ENCODE results near the gene PRR35.
A peak's percentile ranks its signal among the peaks of the same experiment; 100 is the strongest.

PRR35 gene

DNA sequence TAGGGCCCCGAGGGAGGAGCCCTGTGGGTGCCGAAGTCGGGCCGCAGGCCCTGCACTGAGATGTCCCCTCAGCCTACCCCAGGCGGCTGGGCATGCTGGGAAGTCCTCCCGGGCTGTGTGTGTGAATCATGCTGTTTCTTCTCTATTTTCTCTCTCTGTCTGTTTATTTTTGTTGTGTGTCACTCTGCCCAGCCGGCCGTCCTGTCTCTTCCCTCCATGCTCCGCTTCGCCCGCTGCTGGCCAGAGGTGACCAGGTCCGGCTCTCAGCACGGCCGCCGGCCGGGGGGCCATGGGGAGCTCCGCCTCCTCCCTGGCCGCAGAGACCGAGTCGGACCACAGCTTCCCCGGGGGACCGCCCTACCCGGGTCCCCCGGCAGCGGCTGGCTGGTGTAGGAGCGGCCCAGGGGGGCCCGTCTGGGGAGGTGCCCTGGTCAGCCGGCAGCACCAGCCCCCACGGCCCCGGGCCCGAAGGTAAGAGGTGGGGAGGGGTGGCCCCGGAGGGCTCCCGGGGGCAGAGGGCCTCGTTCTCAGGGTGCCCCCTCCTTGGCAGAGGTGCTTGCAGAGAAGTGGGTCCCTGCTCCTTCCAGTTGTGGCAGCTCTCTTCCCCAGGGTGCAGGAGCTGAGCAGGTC, 20.2 kb upstream of the PRR35 start:
- TF ChIP-seq POLR2AphosphoS5 (IDR thresholded peaks at IDR 0.05; ENCODE audit: low read depth, low read length) (no peak), FOXP2 (optimal IDR thresholded peaks at IDR 0.05; ENCODE audit: borderline replicate concordance, extremely low read depth, extremely low read length, insufficient read depth) (peak; percentile 58)

DNA sequence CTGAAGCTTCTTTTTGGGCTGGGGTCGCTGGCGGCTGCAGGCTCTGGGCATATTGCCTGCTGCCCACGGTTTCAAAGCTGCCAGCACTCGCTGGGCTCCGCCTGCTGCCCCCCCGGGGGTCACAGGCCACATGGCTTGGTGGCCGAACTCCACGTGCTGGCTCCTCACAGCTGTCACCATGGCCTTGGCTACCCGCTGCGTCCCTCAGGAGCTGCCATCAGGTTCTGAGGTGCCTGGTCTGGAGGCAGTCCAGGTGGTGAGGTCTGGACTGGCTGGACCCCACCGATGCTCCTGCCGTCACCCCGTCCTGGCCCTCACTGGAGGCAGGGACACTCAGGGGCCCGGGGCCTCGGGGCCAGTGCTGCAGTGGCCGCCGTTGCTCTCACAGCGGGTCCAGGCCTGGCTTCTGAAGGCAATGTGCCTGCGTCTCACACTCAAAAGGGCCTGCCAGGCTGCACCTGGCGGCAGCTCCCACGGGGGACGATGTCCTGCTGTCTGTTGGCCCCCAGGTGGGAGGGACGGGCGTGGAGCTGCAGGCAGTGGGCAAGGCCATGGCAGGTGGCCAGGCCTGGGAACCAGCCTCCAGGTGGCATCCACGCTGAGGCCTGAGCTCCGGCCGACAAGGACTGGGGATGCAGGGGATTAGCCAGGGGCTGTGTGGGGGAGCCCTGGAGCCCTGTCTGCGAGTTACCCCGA, 19.4 kb upstream of the PRR35 start:
- TF ChIP-seq FOXP2 (optimal IDR thresholded peaks at IDR 0.05; ENCODE audit: borderline replicate concordance, extremely low read depth, extremely low read length, insufficient read depth) (no peak), POLR2AphosphoS5 (IDR thresholded peaks at IDR 0.05; ENCODE audit: low read depth, low read length) (no peak), TAF1 (IDR thresholded peaks at IDR 0.05; ENCODE audit: borderline replicate concordance, insufficient read depth, low read length) (no peak), SIN3A (IDR thresholded peaks at IDR 0.05; ENCODE audit: borderline replicate concordance, insufficient read depth, low read length) (no peak)
- TF ChIP-seq, protein P1, sequence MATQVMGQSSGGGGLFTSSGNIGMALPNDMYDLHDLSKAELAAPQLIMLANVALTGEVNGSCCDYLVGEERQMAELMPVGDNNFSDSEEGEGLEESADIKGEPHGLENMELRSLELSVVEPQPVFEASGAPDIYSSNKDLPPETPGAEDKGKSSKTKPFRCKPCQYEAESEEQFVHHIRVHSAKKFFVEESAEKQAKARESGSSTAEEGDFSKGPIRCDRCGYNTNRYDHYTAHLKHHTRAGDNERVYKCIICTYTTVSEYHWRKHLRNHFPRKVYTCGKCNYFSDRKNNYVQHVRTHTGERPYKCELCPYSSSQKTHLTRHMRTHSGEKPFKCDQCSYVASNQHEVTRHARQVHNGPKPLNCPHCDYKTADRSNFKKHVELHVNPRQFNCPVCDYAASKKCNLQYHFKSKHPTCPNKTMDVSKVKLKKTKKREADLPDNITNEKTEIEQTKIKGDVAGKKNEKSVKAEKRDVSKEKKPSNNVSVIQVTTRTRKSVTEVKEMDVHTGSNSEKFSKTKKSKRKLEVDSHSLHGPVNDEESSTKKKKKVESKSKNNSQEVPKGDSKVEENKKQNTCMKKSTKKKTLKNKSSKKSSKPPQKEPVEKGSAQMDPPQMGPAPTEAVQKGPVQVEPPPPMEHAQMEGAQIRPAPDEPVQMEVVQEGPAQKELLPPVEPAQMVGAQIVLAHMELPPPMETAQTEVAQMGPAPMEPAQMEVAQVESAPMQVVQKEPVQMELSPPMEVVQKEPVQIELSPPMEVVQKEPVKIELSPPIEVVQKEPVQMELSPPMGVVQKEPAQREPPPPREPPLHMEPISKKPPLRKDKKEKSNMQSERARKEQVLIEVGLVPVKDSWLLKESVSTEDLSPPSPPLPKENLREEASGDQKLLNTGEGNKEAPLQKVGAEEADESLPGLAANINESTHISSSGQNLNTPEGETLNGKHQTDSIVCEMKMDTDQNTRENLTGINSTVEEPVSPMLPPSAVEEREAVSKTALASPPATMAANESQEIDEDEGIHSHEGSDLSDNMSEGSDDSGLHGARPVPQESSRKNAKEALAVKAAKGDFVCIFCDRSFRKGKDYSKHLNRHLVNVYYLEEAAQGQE (IDR thresholded peaks at IDR 0.05; ENCODE audit: insufficient read depth in 1 of 2, low read depth in 2 of 2, low read length in 2 of 2) = no peak

DNA sequence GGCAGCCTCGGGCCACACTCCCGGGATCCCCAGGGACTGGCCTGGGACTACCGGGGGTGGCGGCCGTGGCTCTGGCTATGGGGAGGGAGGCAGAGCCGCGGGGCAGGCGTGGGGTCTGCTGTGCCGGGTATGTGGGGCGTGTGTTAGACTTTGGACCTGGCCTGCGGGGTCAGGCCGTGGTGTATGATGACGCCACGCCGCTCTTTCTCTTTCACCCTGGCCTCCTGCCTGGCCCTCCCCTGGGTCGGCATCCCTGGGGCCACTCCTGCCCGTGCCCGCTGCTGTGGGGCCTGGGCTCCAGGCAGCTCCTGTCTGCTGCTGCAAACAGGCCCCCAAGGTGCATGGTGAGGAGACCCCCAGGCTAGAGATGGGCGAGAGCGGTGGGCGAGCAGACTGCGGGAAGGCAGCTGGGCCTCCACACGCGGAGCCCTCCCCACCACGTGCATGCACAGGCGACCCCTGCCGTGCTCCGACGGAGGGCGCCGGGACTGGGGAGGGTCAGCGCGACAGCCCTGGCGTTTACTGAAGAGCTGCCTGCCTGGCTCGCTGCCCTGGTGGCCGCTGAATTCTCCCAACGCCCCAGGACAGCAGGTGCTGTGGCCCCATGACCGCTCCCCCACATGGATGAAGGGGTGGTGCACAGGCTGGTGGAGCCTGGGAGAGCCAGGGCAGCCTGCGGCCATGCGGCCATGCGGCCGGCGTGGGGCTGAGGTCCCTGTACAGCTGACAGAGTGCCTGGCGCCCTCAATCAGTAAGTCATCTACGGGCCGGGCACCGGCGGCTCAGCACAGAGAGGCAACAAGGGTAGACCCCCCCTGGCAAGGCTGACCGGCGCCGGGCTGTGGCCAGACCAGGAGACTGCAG, 16.7 kb upstream of the PRR35 start:
- no peak for TF ChIP-seq POLR2AphosphoS5 (IDR thresholded peaks at IDR 0.05; ENCODE audit: low read depth, low read length)
- TF ChIP-seq TAF1 (IDR thresholded peaks at IDR 0.05; ENCODE audit: borderline replicate concordance, insufficient read depth, low read length) = no peak
- TF ChIP-seq FOXP2 (optimal IDR thresholded peaks at IDR 0.05; ENCODE audit: borderline replicate concordance, extremely low read depth, extremely low read length, insufficient read depth) = no peak
- TF ChIP-seq, protein P1 (IDR thresholded peaks at IDR 0.05; ENCODE audit: insufficient read depth in 1 of 2, low read depth in 2 of 2, low read length in 2 of 2) = no peak
- no peak for TF ChIP-seq SIN3A (IDR thresholded peaks at IDR 0.05; ENCODE audit: borderline replicate concordance, insufficient read depth, low read length)

DNA sequence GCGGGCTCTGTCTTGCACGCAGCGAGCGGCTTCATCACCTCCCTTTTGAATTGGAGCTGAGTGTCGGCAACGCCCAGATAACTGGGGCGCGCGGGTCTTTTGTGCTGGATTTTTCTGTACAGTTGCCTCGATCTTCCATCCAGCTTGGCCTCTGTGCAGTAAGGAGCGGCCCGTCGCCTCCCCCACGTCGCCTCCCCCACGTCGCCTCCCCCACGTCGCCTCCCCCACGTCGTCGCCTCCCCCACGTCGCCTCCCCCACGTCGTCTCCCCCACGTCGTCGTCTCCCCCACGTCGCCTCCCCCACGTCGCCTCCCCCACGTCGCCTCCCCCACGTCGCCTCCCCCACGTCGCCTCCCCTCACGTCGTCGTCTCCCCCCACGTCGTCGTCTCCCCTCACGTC, 15.7 kb upstream of the PRR35 start:
- TF ChIP-seq, protein P1 (IDR thresholded peaks at IDR 0.05; ENCODE audit: insufficient read depth in 1 of 2, low read depth in 2 of 2, low read length in 2 of 2) = no peak
- TF ChIP-seq FOXP2 (optimal IDR thresholded peaks at IDR 0.05; ENCODE audit: borderline replicate concordance, extremely low read depth, extremely low read length, insufficient read depth) (no peak), TAF1 (IDR thresholded peaks at IDR 0.05; ENCODE audit: borderline replicate concordance, insufficient read depth, low read length) (no peak), POLR2AphosphoS5 (IDR thresholded peaks at IDR 0.05; ENCODE audit: low read depth, low read length) (no peak), SIN3A (IDR thresholded peaks at IDR 0.05; ENCODE audit: borderline replicate concordance, insufficient read depth, low read length) (no peak)

DNA sequence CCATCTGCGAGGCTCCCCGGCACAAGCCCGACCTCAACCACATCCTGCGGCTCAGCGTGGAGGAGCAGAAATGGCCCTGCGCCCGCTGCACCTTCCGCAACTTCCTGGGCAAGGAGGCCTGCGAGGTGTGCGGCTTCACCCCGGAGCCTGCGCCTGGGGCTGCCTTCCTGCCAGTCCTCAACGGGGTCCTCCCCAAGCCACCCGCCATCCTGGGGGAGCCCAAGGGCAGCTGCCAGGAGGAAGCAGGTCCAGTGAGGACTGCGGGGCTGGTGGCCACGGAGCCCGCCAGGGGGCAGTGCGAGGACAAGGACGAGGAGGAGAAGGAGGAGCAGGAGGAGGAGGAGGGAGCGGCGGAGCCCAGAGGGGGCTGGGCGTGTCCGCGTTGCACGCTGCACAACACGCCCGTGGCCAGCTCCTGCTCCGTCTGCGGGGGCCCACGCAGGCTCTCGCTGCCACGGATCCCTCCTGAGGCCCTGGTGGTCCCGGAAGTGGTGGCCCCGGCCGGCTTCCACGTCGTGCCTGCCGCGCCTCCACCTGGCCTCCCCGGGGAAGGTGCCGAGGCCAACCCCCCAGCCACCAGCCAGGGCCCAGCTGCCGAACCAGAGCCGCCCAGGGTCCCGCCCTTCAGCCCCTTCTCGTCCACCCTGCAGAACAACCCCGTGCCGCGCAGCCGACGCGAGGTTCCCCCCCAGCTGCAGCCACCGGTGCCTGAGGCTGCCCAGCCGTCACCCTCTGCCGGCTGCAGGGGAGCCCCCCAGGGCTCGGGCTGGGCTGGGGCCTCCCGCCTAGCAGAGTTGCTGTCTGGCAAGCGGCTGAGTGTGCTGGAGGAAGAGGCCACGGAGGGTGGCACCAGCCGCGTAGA, 13.1 kb upstream of the PRR35 start:
- TF ChIP-seq SIN3A (IDR thresholded peaks at IDR 0.05; ENCODE audit: borderline replicate concordance, insufficient read depth, low read length) (no peak), FOXP2 (optimal IDR thresholded peaks at IDR 0.05; ENCODE audit: borderline replicate concordance, extremely low read depth, extremely low read length, insufficient read depth) (no peak), POLR2AphosphoS5 (IDR thresholded peaks at IDR 0.05; ENCODE audit: low read depth, low read length) (no peak), TAF1 (IDR thresholded peaks at IDR 0.05; ENCODE audit: borderline replicate concordance, insufficient read depth, low read length) (no peak)
- TF ChIP-seq, protein P1 (IDR thresholded peaks at IDR 0.05; ENCODE audit: insufficient read depth in 1 of 2, low read depth in 2 of 2, low read length in 2 of 2) = no peak
